Fibroblast of villous mesenchyme (primary cell): ENCODE measurements around the gene PARVA. TPM values are rescaled to one million over a fixed set of nuclear protein-coding genes. Genes with fewer than 3 reads are reported as not detected.

Experiments used
- DNase-seq: peaks from one replicate; pipeline ENCODE4 v3.0.0-alpha.2; 2010; ENCODE audit warnings: low read depth
- H3K4me3 ChIP-seq: 2 replicates; pipeline ENCODE4 v1.5.1; 2011; ENCODE audit warnings: low read depth, mild to moderate bottlenecking, low read length
- total RNA-seq: library from RNA; depleted of rRNA; stranded (reverse); fragments of >200 nt; gene quantifications from 2 replicates; pipeline ENCODE4 v1.2.3, GENCODE V29; 2012
- TF ChIP-seq, protein P1 (sequence below): IDR thresholded peaks from 2 replicates; pipeline ENCODE4 v1.5.1; 2012; ENCODE audit warnings: low read depth, mild to moderate bottlenecking, low read length; ENCODE audit not compliant: insufficient read depth

The PARVA gene
- total RNA-seq, 1 donor = 76.4 TPM

DNA sequence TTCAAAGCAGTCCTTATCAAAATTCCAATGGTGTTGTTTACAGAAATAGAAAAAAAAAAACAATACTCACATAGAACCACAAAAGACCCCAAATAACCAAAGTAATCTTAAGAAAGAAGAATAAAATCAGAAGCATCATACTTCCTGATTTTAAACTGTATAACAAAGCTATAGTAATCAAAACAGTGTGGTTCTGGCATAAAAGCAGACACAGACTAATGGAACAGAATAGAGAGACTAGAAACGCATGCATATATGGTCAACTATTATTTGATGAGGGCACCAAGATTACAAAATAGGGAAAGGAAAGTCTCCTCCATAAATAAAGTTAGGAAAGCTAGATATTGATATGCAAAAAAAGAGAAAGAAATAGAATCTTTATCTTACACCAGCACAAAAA, 176.8 kb downstream of the PARVA start:
- TF ChIP-seq, protein P1, sequence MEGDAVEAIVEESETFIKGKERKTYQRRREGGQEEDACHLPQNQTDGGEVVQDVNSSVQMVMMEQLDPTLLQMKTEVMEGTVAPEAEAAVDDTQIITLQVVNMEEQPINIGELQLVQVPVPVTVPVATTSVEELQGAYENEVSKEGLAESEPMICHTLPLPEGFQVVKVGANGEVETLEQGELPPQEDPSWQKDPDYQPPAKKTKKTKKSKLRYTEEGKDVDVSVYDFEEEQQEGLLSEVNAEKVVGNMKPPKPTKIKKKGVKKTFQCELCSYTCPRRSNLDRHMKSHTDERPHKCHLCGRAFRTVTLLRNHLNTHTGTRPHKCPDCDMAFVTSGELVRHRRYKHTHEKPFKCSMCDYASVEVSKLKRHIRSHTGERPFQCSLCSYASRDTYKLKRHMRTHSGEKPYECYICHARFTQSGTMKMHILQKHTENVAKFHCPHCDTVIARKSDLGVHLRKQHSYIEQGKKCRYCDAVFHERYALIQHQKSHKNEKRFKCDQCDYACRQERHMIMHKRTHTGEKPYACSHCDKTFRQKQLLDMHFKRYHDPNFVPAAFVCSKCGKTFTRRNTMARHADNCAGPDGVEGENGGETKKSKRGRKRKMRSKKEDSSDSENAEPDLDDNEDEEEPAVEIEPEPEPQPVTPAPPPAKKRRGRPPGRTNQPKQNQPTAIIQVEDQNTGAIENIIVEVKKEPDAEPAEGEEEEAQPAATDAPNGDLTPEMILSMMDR = no peak
- DNase-seq = no peak
- no peak overlapping the region for H3K4me3 ChIP-seq

DNA sequence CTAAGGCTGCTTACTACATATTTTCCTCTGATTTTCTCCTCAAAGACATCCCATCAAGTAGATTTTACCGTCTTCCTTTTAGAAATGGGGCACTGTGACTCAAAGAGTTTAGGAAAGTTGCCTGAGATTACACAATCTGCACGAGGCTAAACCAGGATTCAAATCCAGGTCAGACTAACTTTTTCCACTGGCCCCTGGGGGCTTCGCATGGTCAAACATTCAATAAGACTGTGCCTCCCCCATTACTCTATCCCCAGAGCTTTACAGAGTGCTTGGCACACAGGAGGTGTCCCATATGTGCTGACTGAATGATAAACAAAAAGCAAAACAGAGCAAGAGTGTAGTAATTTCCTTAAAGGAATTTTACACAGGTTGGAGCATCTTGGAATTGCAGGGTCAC, 178.8 kb downstream of the PARVA start:
- no peak overlapping the region for H3K4me3 ChIP-seq
- TF ChIP-seq, protein P1 = no peak
- peak; percentile 76 for DNase-seq

DNA sequence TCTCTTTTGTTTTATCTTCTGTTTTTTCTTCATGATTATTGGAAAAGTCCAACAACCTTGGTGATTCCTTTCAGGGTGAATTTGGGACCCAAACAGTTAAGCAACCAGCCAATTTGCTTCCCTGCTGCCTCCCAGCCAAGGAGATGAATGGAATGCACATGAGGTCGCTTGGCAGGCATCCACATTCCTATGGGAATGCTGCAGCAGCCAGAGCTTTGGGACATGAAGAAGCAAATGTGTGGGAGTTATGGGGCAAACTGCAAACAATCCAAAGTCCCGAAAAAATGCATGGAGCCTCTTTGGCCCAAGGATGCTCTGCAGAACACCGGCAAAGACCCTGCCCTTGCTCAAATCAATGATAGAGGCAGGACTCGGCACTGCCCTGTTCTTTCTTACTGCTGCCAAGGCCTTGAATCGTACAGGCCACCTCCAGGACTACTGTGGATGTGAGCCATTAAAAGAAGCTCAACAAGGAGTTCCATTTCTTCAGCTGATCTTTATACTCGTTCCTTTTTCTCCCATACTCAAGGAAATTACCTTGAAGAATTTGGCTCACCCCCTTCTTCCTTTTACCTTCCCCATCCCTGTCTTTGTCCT, 179.5 kb downstream of the PARVA start:
- TF ChIP-seq, protein P1 = no peak
- no peak overlapping the region for H3K4me3 ChIP-seq
- DNase-seq = peak; percentile 95

DNA sequence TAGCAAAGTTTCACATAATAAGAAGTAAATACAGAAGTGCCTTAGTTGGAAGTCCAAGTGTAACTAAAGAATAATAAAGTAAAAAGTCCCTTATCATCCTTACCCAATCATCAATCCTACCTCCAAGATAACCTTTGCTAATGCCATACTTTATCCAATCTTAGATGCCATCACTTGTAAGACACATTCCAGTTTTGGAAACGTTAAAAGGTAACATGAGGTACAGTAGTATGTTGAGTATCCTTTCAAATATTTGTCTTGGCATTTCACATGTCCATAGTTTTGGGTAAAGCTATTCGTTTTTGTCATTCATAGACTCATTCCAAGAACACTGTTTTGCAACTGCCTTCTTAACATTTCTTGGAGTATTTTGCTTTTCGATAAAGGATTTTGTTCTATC, 181.6 kb downstream of the PARVA start:
- DNase-seq = no peak
- no peak overlapping the region for H3K4me3 ChIP-seq
- TF ChIP-seq, protein P1 = no peak

DNA sequence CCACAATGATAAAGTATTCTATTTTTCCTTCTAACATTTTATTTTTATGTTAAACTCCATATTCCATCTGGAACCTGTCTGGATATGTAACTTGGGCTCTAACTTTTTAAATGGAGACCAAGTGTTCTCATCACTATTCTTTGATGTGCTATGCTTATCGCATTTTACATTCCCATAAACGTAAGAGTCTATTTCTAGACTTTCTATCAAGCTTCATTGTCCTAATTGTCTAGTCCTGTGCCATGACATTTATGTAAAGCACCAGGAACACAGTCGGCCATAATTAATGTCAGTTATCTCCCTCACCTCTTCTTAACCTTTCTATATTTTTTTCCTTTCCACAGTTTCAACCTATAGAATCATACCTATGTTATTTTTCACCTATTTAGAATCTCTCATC, 183.0 kb downstream of the PARVA start:
- H3K4me3 ChIP-seq = no peak overlapping the region
- DNase-seq = no peak
- TF ChIP-seq, protein P1 = no peak

DNA sequence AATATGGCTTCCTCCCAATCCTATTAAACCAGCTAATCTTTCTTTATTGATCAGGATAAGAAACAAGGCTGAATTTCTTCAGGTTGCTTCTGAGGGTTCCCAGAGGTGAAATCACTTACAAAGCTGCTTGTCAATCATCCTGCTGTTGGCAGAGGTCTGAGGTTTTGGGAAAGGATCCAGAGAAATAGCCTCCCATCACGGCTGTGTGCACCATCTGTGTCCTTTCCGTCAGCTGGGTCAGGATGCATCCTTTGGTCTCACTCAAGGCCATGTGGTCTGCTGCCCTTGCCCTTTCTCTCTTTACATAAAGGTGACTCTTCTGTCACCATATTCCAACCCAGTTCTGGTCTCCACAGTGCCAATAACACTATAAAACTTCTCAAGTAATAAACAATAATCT, 183.5 kb downstream of the PARVA start:
- no peak for DNase-seq
- TF ChIP-seq, protein P1 = no peak

DNA sequence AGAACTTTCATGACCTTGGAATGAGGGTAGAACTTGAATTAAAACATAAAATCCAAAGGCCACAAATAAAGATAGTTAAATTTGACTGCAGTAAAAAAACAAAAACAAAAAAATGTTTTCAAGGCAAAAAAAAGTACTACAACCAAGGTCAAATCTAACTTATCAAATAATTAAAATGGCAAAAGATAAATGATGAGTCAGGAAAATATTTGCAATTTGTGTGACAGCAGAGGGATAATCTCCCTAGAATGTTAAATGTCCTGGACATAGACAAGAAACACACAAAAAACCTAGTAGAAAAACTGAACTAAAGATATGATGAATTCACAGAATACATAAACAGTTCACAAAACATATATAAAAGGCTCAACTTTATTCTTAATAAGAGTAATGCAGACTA, 186.6 kb downstream of the PARVA start:
- no peak overlapping the region for H3K4me3 ChIP-seq
- TF ChIP-seq, protein P1 = no peak

More for the DNA sequence above, 183.5 kb downstream of the PARVA start:
- H3K4me3 ChIP-seq = no peak overlapping the region

More for the DNA sequence above, 186.6 kb downstream of the PARVA start:
- no peak for DNase-seq
